NCI-H2081 treated with DMSO at 0.1 percent for 48 hours (cell line): ENCODE data around the gene MSL3.

Source experiments
- DNase-seq: peaks from one replicate; lab custom pipeline; 2025; lab: John Stamatoyannopoulos, UW

The MSL3 gene

DNA sequence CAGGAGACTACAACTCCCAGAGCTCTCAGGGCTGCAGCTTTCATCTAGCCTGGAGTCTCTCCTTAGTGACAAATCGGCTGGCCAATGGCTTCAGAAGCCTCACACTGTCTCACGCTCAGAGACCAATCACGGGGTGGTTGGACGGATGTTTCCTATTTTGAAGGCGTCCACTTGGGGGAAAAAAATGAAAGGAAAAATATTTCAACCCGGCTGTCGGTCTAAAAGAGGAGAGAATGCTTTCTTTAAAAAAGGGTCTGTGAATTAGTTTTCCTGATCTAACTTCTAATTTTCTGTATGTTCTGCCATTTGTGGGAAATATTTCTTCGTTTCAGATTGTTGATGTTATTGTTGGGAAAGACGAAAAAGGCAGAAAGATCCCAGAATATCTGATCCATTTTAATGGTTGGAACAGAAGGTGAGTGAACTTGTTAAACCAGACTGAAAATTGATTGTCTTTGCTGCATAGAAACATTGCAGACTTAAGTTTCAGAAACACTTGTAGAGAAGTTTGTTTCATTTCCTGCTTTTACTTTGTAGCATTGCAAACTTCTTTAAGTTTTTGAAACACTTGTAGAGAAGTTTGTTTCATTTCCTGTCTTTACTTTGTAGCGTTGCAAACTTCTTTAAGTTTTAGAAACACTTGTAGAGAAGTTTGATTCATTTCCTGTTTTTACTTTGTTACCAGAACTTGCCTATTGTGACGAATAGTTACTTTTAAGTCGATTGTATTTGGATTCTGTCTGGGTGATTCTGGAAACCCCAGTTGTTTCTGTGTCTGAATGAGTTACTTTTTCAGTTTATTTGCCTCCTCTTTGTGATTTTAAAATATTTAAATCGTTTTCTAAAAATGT lies 1.6 kb downstream of the MSL3 start:
- peak; percentile 62 for DNase-seq

DNA sequence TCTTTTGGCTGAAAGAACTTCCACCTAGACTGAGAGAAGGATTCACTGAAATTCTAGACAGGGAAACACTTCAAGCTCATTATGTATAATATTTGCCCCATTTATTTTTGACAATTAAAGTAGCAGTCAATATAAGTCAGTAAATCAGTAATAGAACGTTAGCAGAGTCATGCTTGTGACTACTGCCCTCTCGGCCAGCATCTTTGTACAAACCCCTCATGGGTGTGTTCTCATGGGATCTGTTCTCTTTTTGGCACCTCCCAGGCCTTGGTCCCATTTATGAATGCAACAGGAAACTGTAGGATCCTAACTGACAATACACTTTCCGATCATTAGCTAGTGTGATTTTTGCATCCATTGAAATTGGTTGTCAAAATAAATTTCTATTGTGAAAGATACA lies 2.9 kb downstream of the MSL3 start:
- no peak for DNase-seq

DNA sequence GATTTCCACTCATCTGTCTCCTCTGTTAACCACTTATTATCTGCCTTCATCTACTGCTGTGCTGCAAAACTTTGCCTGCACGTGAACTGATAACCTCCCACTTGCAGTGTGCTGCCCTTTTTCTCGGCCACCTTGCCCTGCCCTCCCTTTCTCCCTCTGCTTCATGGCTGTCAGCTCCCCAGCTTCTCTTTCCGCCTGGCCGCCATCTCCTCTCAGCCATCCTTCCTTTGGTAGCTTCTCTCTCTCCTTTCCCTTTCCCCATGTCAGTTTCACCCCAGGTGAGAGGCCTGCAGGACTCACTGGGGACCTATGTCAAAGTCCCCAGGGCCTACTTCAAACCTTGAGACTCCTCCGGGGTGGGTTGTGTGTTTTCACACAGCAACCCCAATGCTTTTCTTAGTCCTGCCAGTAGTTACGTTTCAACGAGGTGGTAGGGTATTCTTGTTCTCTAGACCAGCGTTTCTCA lies 6.6 kb downstream of the MSL3 start:
- no peak for DNase-seq

DNA sequence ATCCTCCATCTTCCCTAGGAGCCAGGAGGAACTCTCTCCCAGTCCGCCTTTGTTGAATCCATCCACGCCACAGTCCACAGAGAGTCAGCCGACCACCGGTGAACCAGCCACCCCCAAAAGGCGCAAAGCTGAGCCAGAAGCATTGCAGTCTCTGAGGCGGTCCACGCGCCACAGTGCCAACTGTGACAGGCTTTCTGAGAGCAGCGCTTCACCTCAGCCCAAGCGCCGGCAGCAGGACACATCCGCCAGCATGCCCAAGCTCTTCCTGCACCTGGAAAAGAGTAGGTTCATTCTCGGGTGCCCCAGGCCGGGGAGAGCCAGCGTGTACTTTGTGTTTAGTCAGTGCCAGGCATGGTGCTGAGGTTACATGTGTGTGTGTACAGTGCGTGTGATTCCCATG lies 7.4 kb downstream of the MSL3 start:
- DNase-seq, result no peak

DNA sequence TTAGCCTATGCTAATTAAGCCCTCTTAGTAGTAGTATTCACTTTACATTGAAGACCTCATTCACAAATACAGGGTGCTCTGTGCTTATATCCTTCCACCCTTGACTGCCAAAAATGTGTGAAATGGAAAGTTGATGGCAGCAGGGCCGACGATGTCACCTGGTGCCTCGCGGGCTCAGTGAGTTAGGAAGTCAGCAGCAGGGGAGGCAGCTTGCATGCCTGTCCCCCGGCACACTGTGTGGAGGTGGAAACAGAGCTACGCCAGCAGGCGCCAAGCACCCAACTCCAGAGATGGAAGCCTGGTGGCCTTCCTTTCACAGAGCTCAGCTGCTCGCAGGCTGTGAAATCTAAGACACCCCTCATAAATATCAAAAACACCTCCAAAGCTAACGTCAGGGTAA lies 8.4 kb downstream of the MSL3 start:
- DNase-seq, result no peak

DNA sequence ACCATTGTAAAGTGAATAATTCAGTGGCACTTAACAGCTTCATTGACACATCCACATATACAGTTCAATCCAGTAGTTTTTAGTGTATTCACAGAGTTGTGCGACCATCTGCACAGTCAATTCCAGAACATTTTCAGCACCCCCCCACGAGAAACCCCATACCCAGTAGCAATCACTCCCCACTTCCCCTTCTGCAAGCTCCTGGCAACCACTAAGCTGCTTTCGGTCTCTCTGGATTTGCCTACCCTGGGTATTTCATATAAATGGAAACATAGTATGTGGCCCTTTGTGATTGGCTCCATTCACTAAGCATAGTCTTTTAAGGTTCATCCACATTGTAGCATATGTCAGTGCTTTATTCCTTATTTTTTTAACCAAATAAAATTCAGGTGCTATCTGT lies 10.0 kb downstream of the MSL3 start:
- no peak for DNase-seq

DNA sequence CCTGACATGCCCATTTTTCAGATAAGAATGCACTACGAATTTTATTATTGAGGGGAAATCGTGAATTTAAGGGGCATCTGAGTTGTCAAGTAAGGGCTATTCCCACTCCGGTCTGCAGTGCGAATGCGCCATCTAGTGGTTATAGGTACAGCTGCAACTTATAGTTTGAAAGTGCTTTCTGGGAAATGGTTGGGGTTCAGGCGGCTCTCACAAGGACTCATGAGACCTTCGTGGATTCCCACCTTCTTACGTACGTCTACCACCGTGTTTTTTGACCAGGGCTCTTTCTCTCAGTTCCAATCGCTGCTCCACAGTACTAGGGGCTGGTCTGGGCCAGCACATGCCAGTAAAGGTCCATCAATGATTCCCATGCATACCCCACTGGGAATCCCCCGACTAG lies 12.3 kb downstream of the MSL3 start:
- peak; percentile 13 for DNase-seq

DNA sequence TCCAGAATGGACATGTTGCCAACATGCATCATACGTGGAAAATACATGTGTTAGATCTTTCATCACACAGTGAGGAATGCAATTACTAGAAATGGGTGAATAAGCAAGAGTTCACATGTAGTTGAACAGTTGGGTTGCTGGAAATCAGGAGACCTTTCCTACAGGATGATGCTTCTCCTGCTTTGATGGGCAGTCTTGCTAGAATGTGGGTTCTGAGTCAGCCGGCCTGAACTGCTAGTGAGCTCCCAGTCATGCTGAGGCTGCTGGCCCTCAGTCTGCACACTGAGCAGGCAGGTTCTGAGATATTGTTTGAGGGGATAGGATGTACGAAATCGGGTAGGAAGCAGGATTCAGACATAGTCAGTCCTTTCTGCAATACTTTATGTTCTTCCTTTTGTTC lies 20.2 kb downstream of the MSL3 start:
- DNase-seq, result no peak

DNA sequence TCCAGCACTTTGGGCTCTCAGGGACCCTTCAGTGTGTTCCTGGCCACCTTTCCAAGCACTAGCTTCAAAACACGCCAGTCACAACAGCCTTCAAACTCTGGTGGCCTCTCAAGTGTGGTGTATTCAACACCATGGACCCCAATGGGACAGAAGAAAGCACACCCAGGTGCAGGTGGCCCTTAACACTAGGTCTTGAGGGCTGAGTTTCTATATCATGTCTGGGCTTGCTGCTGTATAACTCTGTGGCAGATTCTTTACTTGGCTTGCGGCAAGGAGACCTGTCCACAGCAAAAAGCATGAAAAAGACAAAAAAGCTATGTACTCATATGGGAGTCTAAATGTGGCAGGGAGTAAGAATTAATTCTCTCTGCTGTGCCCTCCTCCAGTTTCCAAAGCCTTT lies 23.1 kb downstream of the MSL3 start:
- no peak for DNase-seq

DNA sequence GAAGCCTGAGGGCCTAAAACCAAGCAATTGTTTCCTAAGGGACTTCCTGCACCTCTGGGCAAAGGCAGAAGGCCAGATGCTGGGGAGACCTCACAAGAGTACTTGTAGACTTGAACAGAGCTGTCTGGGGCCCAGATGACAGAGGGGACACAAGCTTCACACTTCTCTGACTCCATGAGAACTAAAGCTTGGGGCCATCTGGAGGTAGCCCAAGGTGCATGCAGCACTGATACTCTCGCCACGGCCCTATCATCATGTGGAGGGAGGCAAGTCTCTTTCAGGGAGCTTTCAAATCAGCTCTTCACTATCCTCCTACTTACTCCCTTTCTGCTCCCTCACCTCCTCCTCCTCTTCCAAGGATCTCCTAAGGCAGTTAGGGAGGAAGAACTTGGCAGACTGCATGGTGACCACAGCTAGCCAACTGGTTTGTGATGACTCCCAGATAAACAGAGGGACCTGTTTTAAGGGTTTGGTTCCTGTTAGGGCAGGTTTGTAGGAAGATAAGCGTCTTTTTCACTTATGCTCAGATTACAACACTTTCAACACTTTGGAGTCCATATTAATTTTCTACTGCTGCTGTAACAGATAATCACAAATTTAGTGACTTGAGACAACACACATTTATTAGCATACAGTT lies 23.8 kb downstream of the MSL3 start:
- no peak for DNase-seq

DNA sequence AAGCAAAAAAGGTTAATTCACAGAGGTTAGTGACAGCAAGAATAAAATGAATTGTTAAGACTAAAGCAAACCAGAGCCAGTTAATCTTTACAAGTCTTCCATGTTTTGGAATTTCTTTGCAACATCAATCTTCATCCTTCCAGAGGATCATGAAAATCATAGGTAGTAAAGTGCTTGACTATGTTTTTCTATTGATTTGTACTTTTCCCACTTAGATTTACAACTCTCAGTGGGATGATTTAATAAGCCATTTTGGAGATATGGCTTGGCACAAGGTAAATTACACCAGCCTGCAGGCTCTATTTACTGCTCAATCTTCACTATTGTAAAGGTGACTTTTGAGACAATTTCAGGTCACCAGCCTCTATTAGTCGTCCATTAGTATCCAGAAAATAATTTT lies 26.5 kb downstream of the MSL3 start:
- DNase-seq, result no peak

DNA sequence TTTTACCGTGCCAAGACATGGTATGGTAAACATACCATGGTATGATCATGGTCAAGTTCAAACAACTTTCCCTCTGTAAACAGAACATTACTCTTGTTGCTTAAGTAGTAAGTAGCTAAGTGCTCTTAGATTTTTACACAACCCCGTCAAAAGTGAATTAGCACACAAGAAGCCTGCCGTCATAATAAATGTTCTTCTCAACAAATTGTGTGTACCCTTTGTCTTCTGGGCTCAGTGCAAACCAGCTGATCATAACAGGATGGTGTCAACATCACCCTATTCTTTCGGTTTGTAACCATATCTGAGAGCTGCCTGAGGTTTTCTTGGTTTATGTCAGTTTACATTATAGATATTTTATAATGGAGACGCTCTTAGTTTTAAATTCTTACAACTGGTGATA lies 28.8 kb downstream of the MSL3 start:
- no peak for DNase-seq

DNA sequence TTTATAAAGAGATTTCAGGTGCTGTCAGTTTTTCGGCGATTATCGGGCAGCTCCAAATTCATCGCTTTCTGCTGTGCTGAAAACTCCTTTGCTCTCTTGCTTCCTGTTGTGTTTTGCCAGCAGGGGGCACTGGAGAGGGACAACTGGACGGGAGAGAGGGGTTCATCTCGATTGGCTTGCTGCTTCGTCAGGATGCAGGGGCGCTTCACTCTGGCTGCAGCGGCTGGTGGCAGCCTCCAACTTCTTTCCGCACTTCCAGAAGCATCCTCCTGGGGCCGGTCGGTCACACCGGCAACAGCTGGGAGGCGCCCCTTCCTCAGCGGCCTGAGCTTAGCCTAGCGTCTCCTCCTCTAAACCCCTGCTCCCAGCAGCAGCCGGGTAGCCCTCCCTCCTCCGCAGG lies 29.5 kb downstream of the MSL3 start:
- no peak for DNase-seq

DNA sequence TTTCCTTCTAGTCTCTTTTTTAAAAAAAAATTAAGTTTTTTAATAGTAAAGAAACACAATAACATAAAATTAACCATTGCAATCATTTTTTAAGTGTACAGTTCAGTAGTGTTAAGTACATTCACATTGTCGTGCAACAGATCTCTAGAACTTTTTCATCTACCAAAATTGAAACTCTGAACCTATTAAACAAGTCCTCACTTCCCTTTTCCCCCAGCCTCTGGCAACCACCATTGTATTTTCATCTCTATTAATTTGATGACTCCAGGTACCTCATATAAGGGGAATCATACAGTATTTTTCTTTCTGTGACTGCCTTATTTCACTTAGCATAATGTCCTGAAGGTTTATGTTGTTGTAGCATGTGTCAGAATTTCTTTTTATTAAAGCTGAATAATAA lies 31.8 kb downstream of the MSL3 start:
- no peak for DNase-seq

DNA sequence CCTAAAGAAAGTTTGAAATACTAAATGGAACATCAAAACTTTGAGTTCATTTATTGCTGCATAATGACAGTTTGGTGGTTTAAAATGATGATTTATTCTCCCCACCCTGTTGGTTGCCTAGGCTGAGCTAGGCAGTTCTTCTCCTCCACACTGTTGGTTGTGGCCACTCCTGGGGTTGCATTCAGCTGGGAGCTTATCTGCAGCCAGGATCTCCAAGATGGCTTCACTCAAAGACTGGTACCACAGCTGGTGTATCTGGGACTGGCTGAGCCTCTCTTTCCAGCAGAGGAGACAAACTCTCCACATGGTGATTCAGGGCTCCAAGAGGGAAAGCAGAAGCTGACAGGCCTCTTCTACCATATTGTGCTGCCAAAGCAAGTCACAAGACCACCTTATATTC lies 33.1 kb downstream of the MSL3 start:
- no peak for DNase-seq

DNA sequence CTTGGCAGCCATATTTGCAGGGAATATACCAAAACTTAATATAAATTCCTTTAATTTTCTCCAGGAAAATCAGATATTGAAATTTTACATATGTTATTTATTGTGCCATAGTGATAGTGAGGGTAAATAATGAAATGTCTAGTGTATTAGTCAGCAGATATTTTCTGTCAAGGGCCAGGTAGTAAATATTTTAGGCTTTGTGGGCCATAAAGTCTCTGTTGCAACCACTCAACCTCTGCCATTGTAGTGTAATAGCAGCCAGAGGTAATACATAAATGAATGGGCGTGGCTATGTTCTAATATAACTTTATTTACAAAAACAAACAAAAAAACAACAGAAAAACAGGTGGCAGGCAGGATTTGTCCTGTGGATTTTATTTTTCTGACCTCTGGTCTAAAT lies 33.5 kb downstream of the MSL3 start:
- no peak for DNase-seq

DNA sequence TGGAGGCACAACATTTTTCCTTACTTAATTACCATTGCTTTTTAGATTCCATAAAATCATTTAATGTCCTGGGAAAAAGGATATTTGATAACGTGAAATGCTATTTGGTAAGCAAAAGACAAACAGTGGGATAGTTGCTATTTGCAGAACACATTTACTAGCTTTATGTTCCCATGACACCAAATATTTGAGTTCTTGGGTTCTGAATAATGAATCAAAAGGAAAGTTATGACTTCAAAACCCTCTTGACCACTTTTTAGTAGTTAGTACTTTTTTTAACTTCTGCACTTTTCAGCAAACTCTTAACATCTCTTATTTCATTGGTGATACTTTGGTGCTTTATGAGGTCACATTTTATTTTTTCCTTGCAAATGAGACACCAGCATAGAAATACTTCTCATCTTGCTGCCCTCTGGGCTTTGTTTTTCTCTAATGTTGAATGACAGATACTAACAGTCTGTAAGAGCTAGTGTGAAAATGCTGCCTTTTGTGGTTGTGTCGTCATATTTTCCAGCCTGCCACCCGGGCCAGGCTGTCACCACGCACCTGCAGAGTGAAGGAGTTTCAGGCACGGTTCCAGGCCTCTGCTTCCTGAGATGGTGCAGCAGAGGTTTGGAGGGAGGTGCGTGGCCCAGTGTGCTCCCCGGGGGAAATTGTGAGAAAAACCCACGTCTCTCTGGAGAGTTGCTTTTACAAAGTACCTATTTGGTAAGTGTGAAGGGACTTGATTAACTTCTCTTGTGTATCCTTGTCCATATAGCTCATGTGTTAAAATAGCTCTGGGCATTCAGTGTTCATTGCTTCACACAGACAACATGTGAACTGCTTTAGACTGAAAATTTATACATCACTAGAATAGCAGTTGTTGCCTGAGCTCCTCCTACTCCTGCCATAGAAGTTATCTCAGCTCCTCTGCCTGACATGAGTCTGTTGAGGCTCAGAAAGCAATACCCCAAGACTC lies 34.7 kb downstream of the MSL3 start:
- DNase-seq, result no peak

DNA sequence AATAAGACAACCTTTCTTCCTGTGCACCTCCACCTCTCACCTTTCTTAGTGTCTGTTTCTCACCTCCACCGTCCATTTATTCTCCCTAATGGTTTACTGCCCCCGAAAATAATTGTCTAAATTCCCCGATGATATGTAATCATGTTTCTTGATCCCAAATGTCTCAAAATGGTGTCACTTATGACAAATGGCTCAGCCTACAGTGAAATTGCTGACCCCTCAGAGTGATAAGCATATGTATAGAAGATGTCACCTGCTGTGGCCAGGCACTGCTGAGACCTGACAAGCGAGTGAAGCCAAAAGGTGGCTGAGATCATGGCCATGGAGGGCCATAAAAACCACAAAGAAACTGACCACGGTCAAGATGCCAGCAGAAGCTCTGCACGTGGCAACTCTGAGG lies 35.7 kb downstream of the MSL3 start:
- DNase-seq, result no peak

DNA sequence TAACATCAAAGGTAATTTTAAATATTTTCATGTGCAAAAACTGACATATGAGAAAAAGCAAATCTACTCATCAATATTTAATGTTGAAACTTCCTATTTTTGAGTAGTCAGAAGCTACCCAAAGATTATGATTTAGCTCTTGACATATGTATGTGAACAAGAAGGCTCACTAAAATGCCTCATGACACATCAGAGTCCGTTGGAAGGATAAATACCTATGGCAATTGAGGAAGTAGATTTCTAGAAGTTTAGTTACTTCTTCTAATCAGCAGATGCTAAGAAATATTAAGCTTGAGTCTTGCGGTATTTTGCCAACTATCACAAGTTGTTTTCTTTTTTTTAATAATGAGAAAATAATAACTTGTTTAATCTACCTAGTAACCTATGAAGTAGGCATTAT lies 55.3 kb downstream of the MSL3 start:
- DNase-seq, result no peak
